T-helper 1 cell treated with Interleukin-12 subunit alpha and Interleukin-12 subunit beta and Interleukin-4 antibody, amounts not matched to agents 30 μg/mL and 1 μg/mL, for 36 hours (primary cell): ENCODE results near the gene PALD1.

Experiments
- H3K27ac Mint-ChIP-seq: one replicate; pipeline ENCODE4 v1.8.0; 2021; ENCODE audit warnings: mild to moderate bottlenecking, mixed read lengths
- H3K27me3 Mint-ChIP-seq: one replicate; pipeline ENCODE4 v1.8.0; 2021; ENCODE audit warnings: low read depth, mixed read lengths
- H3K36me3 Mint-ChIP-seq: one replicate; pipeline ENCODE4 v1.8.0; 2021; ENCODE audit warnings: low read depth, mixed read lengths
- H3K4me1 Mint-ChIP-seq: one replicate; pipeline ENCODE4 v1.8.0; 2021; ENCODE audit warnings: low read depth, mixed read lengths
- H3K4me3 Mint-ChIP-seq: one replicate; pipeline ENCODE4 v1.8.0; 2021; ENCODE audit warnings: mild to moderate bottlenecking, moderate library complexity, mixed read lengths
- H3K9me3 Mint-ChIP-seq: one replicate; pipeline ENCODE4 v1.8.0; 2021; ENCODE audit warnings: mixed read lengths

Gene PALD1

GRCh38 chr10:70478191-70479164 lies at the start of gene PALD1:
TSS of gene PALD1 (plus strand) at chr10:70478767. CDS start at chr10:70525952, 47,185 bp downstream.
- Mint-ChIP-seq H3K9me3 (no peaks in the 10 kb centered on the region), H3K4me1 (peaks cover 22% of the 10 kb centered on the region), H3K4me3 (peak within 1 kb of the TSS; percentile 65), H3K27ac (no peak within 1 kb of the TSS), H3K36me3 (no peaks in the 10 kb centered on the region), H3K27me3 (peaks cover 76% of the 10 kb centered on the region)

- H3K4me3 Mint-ChIP-seq = no peak overlapping the region
- H3K4me1 Mint-ChIP-seq = peaks cover 22% of the 10 kb centered on the region
Observed at GRCh38 chr10:70430493-70431445, 47.8 kb upstream of the PALD1 start.

GRCh38 chr10:70432101-70432500 lies 46.5 kb upstream of the PALD1 start:
- no peak overlapping the region for H3K27ac Mint-ChIP-seq
- H3K4me3 Mint-ChIP-seq = no peak overlapping the region
- peaks cover 22% of the 10 kb centered on the region for H3K4me1 Mint-ChIP-seq
- H3K36me3 Mint-ChIP-seq = peaks cover 5% of the 10 kb centered on the region
- no peaks in the 10 kb centered on the region for H3K9me3 Mint-ChIP-seq
- H3K27me3 Mint-ChIP-seq = no peaks in the 10 kb centered on the region

More at GRCh38 chr10:70430493-70431445, 47.8 kb upstream of the PALD1 start:
- no peak overlapping the region for H3K27ac Mint-ChIP-seq
- H3K27me3 Mint-ChIP-seq = no peaks in the 10 kb centered on the region
- no peaks in the 10 kb centered on the region for H3K9me3 Mint-ChIP-seq
- H3K36me3 Mint-ChIP-seq = peaks cover 7% of the 10 kb centered on the region

GRCh38 chr10:70432561-70433263 lies 45.9 kb upstream of the PALD1 start:
- Mint-ChIP-seq H3K27me3 (peaks cover 4% of the 10 kb centered on the region), H3K36me3 (peaks cover 5% of the 10 kb centered on the region), H3K4me3 (peak overlapping the region; percentile 71), H3K9me3 (no peaks in the 10 kb centered on the region), H3K27ac (peak overlapping the region; percentile 76), H3K4me1 (peaks cover 22% of the 10 kb centered on the region)

- H3K4me3 Mint-ChIP-seq = no peak overlapping the region
- no peaks in the 10 kb centered on the region for H3K9me3 Mint-ChIP-seq
- peaks cover 22% of the 10 kb centered on the region for H3K4me1 Mint-ChIP-seq
- peaks cover 12% of the 10 kb centered on the region for H3K27me3 Mint-ChIP-seq
- no peak overlapping the region for H3K27ac Mint-ChIP-seq
- H3K36me3 Mint-ChIP-seq = no peaks in the 10 kb centered on the region
Observed at GRCh38 chr10:70433581-70434280, 44.8 kb upstream of the PALD1 start.

GRCh38 chr10:70435241-70436085 lies 43.1 kb upstream of the PALD1 start:
- no peaks in the 10 kb centered on the region for H3K36me3 Mint-ChIP-seq
- no peak overlapping the region for H3K4me3 Mint-ChIP-seq
- H3K27me3 Mint-ChIP-seq = peaks cover 28% of the 10 kb centered on the region
- H3K27ac Mint-ChIP-seq = no peak overlapping the region
- no peaks in the 10 kb centered on the region for H3K9me3 Mint-ChIP-seq
- peaks cover 22% of the 10 kb centered on the region for H3K4me1 Mint-ChIP-seq

GRCh38 chr10:70437721-70438120 lies 40.8 kb upstream of the PALD1 start:
- H3K4me1 Mint-ChIP-seq = peaks cover 19% of the 10 kb centered on the region
- peaks cover 46% of the 10 kb centered on the region for H3K27me3 Mint-ChIP-seq
- no peaks in the 10 kb centered on the region for H3K9me3 Mint-ChIP-seq
- no peak overlapping the region for H3K4me3 Mint-ChIP-seq
- H3K27ac Mint-ChIP-seq = no peak overlapping the region
- peaks cover 4% of the 10 kb centered on the region for H3K36me3 Mint-ChIP-seq

GRCh38 chr10:70440296-70441160 lies 38.0 kb upstream of the PALD1 start:
- peak overlapping the region; percentile 61 for H3K4me3 Mint-ChIP-seq
- H3K9me3 Mint-ChIP-seq = no peaks in the 10 kb centered on the region
- peaks cover 8% of the 10 kb centered on the region for H3K4me1 Mint-ChIP-seq
- no peak overlapping the region for H3K27ac Mint-ChIP-seq
- H3K36me3 Mint-ChIP-seq = peaks cover 4% of the 10 kb centered on the region
- peaks cover 65% of the 10 kb centered on the region for H3K27me3 Mint-ChIP-seq

- peaks cover 65% of the 10 kb centered on the region for H3K27me3 Mint-ChIP-seq
- peak within 1 kb of the TSS; percentile 61 for H3K4me3 Mint-ChIP-seq
- no peaks in the 10 kb centered on the region for H3K9me3 Mint-ChIP-seq
- H3K4me1 Mint-ChIP-seq = peaks cover 8% of the 10 kb centered on the region
- H3K36me3 Mint-ChIP-seq = peaks cover 4% of the 10 kb centered on the region
- no peak within 1 kb of the TSS for H3K27ac Mint-ChIP-seq
Observed at GRCh38 chr10:70441161-70441894, 37.2 kb upstream of the PALD1 start, which contains the start of gene NODAL. TSS of gene NODAL (minus strand) at chr10:70441681. CDS start at chr10:70441667, 14 bp downstream.

- peaks cover 65% of the 10 kb centered on the region for H3K27me3 Mint-ChIP-seq
- H3K4me3 Mint-ChIP-seq = no peak overlapping the region
- H3K36me3 Mint-ChIP-seq = peaks cover 4% of the 10 kb centered on the region
- H3K9me3 Mint-ChIP-seq = no peaks in the 10 kb centered on the region
- no peak overlapping the region for H3K27ac Mint-ChIP-seq
- H3K4me1 Mint-ChIP-seq = peaks cover 8% of the 10 kb centered on the region
Observed at GRCh38 chr10:70441895-70442309, 36.7 kb upstream of the PALD1 start.

- Mint-ChIP-seq H3K9me3 (no peaks in the 10 kb centered on the region), H3K4me3 (no peak overlapping the region), H3K27me3 (peaks cover 63% of the 10 kb centered on the region), H3K27ac (no peak overlapping the region), H3K4me1 (peaks cover 8% of the 10 kb centered on the region), H3K36me3 (peaks cover 4% of the 10 kb centered on the region)
Observed at GRCh38 chr10:70442332-70442988, 36.1 kb upstream of the PALD1 start.
